ENCODE results near the gene PRKAG2.

PRKAG2 gene

DNA sequence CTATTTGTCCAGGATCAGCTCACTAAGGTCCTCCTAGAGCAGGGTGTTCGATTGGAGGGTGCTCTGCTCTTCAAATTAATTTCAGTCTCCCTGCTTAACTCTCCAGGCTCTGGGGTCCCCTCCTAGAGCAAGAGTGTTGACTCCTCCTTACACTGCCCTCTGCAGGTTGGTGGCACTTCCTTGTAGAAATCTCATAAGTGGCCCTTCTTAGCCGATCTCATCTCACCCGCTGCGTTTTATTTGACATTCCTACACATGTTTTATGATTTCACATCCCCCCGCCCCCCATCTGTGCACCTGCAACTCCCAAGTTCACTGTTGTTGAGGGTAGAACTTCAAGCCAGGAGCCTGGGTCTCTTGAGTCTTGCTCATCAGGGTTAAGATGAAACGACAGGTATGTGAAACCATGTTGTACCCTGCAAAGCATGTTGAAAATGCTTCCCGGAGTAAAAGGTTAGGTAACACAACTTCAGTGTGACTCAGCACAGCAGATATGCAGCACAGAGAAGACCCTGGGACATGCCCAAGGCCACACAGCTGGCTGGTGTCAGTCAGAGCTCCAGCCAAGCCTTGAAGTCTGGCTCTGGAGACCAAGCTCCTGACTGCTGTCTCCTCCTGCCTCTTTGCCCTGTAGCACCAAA lies 171.2 kb downstream of the PRKAG2 start:
- DNase-seq = no peak

DNA sequence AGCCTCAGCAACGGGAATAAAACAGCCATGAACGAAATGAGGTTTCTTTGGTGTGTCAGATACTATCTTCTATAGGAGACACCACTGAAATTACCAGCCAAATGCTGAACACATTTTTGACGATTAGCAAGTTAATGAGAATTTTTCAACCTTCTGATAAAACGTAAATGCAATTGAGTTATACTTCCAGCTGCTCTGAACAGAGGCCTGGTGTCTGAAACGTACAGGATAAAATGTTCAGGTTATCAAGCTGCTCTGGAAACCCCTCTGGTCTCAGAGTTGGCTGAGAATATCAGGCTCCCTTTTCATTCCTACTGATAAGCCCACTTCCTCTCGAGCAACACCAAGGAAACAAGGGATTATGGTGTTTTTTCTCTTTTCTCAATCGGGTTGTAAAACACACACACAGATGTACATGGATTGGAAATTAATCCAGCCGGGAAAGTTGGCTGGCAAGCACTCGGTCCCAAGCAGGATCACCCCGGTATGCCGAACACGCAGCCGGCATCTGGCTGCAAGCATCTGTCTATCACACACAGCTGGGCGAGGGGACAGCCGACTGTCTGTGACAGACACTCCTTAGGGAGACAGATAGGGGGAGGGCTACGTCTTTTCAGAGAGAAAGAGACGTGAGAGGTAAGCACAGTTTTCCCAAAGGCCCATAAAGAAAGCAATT lies 171.8 kb downstream of the PRKAG2 start:
- no peak for DNase-seq

DNA sequence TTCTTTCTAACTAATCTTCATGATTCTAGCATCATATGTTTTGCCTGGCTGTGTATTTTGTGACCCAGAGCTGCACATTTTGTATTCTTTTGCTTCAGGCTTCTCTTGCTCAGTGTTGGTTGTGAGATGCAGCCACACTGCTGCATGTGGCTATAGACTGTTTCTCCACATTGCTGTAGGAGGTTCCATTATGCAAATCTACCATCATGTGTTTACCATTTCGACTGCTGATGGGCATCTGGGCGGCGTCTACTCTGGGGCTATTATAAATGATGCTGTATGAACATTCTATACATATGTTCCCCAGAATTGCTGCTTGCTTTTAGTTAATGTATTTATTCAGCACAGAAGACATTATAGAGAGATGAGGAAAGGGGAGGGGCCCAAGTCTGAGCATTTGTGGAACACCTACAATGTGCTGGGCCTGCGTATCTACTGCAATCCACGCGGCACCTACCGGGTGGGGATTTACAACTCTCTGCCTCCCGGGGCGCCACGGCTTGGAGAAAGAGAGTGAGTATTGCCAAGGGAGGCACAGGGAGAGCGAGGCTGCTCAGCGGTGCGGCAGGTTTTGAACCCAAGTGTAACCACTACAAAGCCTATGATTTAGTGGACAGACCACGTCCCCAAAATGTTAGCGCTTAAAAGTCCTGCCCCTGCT lies 172.5 kb downstream of the PRKAG2 start:
- DNase-seq = no peak

DNA sequence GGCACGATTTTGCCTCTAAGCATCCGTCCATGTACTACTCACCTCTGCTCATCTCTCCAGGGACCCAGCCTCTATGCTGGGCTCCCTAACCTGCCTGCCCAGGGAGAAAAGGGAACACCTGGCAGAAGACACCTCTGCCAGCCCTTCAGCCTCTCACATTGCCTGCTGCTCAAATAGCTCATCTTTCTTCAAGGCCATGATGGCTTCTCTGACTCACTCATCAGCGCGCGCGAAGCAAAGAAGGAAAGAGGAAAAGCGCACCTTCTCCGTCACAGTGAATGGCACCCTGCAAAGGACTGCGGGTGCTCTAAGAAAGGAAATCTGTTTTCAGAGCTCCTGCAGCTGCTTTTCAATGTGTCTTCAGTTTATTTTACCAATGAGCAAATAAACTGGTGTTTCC lies 174.0 kb downstream of the PRKAG2 start:
- DNase-seq = no peak

DNA sequence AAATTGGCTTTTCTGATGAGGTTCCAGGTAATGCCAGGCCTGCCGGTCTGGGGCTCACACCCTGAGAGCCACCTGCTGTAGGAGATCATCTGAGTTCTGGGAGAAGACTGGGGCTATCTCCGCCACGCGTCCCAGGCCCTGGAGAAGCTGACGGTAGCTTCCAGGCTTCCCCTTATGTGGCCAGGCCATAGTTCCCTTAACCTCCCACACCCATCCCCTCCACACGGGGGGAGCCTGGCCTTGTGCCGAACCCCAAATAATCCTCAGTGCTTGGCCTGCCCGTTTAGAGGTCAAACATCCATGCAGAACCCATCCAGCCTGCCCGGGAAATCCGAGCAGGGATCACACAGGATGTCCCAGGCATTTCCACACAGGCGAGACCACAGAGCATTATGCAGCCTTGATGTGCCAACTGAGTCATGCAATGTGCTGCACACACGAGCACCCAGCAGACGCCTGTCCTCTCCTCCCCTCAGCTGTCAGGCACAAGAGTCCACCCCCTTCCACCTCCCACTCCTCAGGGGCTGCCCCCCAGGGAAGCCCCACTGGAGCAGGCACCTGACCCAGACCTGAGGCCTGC lies 176.2 kb downstream of the PRKAG2 start:
- no peak for DNase-seq

DNA sequence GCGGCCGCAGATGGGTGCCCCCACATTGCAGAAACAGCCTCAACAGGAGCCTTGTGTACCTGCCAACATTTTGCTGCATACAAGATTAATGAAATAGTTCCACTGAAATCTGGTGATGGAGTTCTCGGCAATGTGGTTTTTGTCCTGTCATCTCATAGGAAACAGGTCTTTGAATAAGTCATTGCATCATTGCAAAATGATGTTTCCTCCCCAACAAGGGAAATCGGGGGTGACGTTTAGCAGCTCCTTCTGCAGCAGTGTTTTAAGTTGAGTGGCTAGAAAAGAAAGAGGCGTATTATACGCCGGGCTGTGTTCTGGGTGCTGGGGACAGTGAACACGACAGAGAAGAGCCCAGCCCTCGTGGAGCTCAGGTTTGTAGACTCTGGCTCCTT lies 177.0 kb downstream of the PRKAG2 start:
- DNase-seq = no peak

DNA sequence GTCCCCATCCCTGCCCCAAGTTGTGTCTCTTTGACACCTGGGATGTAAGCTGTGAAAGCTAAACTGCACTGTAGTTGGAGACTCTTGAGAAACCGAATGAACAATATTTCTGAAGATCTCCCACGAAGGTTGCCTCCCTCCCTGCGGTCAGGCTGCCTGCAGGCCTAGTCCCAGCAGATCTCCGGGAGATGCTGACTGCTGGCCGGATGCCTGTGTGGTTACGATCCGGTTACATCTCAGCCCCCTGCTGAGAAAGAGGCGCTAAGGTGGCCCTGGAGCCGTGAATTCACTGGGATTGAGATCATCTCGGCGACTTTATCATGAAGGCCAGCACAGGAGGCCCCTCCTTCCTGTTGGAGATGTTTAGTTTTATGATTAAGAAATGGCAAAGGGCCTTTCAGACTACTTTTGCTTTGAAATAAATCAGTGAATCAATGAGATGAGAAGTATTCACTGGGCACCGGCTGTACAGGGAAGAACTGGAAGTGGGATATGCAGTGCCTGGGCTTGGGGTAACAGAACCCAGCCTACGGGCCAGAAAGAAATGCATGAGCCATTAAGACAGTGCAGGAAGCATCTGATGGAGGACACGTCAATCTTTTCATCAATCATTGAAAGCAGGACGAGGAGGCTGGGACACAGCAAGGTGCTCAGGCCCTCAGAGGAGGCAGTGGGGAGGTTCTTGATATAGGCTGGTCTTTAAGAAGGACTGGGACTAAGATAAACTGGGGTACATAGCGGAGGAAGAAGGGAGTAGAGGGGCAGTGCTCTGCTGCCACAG lies 177.6 kb downstream of the PRKAG2 start:
- DNase-seq = no peak

DNA sequence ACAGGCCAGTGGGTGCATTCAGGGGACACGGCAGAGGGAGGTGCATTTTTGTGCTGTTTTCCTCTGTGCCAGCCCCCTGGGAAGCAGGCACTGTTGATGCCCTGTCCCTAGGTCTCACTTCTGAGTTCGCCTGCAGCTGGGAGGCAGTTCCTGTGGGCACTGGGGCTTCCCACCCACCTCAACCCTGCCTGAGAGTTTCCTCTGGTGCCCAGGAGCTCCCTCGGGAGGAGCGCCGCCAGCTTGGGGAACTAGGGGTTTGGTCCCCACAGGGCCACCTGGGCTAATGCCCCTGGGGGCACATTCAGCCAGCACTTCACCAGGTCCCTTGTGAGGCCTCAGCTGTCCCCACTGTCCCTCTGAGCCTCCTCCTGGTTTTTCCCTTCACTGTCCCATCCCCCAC lies 179.0 kb downstream of the PRKAG2 start:
- no peak for DNase-seq

DNA sequence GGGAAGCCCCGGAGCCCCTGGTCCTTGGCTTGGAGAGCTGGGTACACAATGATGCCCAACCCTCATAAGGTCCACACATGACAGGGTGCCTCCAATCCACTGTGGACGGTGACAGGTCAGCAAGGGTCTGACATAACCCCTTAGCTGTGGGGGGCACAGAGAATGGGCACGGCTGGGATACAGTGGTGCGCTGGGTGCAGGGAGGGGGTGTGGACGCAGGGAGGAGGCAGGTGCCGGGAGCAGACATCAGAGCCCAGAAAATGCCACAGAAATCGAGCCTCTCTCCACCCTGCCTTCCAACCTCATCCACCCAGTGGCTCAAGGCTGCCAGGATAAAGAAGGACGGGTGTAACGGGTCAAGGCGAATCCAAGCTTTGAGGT lies 179.4 kb downstream of the PRKAG2 start:
- no peak for DNase-seq

DNA sequence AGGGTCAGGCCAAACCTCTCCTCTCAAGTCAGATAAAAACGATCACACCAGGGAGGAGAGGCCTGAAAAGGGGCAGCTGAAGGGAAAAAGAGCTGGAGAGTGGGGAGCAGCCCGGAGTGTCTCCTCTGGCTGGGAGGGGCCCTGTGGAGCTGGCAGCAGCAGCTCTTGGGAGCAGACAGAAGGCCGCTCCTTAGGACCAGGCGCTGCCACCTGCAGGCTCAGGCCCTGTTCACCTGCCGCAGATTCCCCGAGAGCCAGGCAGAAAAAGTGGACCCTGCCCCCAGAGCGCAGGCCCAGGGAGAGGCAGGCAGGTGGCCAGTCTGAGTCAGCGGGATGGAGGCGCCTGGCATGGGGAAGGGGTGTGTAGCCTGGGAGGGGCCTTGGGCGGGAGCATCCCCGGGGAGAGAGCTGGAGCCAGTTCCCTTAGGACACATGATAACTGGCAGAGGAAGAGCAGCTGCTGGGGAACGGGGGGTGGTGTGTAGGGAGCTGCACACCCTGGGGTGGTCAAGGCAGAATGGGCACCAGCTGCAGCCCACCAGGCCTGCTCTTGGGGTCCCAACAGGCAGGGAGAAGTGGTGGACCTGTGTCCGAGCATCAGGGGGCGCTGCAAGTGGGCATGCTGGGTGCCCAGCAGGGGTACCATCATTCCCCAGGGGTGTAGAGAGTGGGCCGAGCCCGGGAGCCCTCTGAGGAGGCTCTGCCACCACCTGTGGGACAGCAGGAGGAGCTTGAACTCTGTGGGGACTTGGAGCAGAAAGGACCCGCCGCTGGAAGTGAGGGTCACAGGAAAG lies 180.0 kb downstream of the PRKAG2 start:
- DNase-seq = no peak

DNA sequence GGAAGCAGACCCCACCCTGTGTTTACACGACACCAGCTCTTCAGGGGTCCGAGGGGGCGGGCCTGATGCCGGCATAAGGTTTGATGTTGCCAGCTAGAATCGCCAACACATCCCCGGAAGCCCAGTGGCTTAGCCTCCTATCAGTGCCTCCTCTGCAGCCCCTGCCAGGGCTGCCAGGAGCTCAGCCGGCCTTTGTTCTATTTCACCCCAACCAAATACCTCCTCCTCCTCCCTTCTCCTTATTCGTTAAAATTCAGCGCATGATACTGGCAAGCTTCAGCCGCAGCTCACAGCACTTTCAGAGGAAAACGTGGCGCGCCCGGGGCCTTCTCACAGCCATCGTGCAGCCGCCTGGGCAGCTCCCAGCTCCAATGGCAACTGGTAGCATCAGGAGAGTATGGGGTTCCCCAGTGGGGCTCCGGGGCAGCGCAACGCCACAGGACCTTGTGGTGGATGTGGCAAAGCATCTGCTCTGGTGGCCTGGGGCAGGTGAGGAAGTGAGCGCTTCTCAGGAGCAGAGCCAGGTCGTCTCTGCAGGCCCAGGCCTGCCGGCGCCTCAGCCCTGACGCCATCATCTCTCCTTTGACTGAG lies 180.9 kb downstream of the PRKAG2 start:
- no peak for DNase-seq

DNA sequence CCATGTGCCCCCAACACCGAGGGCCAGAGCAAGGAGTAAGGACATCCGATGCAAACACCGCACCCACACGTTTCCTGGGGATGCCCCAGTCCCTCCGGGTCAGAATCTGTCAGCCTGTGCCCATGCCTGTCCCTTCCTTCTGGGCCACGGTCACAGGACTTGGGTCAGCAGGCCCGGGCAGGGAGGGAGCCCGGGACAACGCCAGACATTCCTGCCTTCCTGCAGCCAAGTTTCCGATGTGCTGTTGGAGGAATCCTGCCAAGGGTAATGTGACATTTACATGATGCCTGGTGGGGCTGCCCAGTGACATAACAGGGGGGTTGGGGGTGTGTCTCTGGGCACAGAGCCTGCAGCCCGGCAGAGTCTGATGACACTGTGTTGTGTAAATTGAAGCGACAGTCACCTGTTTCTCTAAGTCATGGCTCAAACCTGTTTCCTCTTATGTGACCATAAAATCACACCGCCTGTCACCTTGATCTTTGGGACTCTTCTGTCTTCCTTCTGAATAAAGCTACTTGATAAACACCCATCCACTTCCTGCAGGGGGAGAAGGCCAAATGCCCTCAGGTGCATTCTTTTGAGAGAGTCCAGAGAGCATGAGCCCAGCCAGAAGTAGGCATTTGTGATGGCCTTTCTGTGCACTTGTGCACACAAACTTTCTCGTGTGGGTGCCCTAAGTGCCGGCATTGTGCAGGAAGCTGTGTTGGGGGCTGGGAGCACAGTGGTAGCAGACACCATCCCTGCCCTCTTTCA lies 181.9 kb downstream of the PRKAG2 start:
- no peak for DNase-seq

DNA sequence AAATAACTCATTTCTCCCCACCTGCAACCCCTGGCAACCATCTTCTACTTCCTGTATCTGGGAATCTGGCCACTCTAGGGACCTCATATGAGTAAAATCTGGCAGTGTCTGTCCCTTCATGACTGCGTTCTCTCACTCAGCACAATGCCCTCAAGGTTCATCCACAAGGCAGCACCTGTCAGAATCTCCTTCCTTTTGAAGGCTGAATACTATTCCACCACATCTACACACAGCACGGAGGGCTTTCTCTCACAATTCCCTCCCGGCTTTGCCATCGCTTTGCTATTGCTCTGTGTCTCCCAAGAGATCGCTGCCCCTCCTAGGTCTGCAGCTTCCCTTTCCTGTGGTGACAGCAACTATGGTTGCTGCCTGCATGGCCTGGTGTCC lies 182.5 kb downstream of the PRKAG2 start:
- no peak for DNase-seq

DNA sequence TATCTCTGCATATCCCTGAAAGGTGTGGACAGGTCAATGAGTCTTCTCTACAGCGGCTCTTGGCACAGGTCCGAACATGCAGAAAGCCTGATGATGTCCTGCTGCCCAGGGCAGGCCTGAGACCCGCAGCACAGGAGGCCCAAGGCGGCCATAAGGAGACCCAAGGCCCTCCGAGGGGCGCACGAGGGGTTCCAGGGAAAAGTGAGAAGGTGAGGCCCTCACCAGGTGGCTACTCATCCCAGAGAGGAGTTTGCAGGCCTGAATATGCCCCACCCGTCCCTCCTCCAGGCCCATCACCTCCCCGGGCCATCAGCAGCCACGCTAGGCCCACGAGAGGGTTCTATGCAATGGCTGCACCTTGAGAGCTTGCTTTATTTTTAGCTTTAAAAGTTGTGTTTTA lies 183.8 kb downstream of the PRKAG2 start:
- DNase-seq = no peak

DNA sequence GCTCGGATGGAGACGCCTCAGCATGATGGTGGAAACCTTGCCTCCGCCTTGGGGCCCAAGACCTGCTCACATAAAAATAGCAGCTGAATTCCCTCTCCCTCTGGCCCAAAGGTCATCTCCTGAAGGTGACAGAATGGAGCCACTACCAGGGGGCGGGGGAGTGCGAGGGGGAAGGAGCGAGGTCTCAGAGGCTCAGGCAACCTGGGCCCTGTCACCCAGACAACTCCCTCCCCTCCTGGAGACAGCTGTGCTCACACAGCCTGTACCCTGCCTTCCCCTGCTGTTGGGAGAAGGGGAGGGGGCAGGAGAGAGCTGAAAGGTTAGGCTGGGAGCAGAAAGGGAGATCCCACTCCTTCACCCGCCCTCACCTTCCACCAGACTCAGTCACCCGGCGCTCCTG lies 184.2 kb downstream of the PRKAG2 start:
- no peak for DNase-seq

DNA sequence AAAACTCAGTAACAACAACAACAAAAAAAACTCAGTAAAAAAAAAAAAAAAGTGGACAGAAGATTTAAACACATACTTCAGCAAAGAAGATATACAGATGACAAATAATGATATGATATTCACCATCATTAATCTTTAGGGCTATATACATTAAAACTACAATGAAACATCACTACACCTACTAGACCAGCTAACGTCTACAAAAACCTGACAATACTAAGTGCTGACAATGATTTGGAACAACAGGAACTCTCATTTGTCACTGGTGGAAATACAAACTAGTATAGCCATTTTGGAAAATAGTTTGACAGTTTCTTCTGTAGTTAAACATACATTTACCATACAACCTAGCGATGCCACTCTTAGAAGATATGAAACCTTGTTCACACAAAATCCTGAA lies 185.5 kb downstream of the PRKAG2 start:
- DNase-seq = no peak

DNA sequence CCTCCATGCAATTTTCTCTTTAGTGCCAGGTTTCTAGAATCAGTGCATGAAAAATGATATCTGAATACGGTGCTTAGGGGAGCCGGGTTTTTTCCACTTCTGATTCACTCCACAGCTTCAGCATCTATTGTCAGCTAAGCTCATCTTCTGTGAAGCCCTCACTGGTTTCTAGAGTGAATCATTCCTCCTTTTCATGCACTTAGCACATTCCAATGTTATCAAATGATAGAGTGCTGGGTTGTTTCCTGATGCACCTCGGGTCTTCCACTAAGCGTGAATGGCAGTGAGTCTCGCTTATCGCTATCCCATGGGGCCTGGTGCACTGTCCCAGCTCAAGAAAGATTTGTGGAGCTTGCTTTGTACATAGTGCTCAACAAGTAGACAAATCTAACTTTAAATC lies 186.3 kb downstream of the PRKAG2 start:
- no peak for DNase-seq

DNA sequence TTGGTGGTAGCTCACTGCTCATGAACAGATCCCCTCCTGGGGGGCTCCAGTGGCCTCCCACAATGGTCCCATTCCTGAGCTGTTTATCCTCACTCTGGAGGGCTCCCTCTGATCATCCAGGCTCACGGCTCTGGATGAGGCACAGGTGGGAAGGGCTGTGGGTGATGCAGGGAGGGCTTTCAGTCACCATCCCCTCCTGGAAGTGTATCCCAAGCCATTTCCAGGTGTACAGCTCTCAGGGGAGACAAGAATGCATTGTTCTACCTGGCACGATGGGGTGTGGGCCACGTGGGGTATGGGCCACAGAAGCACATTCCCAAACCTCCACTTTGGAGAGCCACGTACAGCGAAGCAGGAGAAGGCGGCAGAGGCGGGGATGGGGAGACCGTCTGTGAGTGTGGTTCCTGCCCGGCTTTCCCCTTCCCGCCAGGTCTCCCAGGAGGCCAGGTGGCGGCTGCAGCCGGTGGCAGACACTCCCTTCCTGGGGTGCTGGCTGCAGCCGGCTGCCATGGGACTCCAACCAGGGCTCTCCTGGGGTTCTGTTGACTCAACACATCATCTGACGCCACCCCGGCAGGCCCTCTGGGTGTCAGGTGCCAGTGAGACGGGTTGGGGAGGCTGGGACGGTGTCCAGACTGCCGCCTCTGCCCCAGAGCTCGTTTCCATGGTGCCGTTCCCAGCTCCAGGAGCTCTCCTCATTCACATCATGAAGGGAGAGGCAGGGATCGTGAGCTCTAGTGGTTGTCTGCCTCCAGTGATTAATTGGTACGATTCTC lies 187.5 kb downstream of the PRKAG2 start:
- DNase-seq = no peak

DNA sequence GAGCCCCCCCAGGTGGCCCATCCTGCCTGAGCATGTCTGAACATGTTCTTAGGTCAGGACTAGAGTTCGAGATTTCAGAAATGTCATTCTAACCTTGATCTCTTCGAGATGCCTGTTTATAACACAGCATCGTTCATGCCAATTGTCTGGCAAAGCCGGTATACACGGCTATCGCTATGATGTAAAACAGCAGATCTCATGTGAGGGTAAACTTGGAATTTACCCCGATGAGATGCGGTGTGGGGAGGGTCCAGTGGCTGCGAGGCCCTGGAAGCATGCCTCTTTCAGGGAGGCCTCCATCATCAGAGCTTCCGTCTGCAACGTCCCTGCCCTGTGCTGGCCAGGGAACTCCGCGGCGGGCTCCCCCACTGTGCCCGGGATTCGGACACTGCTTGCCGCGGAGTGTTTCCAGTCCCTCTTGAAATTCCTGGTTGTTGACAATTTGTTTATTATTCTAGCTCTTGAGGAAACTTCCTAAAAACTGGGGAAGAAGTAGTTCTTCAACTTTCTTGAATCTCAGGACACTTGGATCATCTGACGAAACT lies 188.6 kb downstream of the PRKAG2 start:
- no peak for DNase-seq

DNA sequence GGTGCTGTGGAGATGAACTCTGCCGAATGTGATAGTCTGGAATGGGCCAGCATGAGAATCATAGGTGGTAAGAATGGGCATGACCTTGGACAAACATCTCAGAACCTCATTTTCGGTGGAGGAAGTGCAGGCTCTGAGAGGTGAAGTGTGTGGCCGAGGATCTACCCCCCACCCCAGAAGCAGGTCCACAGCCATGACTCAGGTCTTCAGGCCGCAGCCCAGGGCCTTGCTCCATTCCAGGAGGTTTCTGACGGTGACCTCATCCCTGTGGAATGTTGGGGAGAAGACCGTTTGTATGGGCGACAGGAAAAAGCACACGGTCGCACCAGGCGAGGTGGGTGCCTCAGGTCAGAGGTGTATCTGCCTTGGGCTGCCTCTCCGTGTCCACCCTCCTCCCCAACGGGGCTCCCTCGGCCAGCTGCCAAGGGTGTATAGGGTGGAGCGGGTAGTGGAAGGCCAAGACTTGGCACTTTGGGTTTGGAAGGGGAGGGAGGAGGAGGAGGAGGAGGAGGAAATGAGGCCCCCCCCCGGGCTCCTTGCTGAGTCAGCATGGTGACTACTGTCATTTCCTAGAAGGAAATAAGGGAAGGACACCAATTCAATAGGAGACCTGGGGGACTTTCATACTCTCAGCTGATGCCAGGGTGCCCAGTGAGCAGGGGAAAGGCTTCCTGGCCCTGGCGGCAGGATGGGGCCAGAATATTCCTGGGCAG lies 189.2 kb downstream of the PRKAG2 start:
- no peak for DNase-seq

All from stimulated activated CD4-positive, alpha-beta T cell treated with anti-CD3 and anti-CD28 coated beads, Interleukin-1b, Interleukin-23, amount 100 ng/mL, for 48 hours (primary cell).